Skeletal muscle satellite cell (primary cell): ENCODE measurements around the gene GLMN.
"Not testable (repeated sequence)": the region's sequence is repeated elsewhere in the genome, so short reads cannot be mapped to it uniquely, and the experiment has no call there.

Experiments
- H3K27me3 ChIP-seq: 2 replicates; pipeline ENCODE4 v1.7.0; 2013; ENCODE audit warnings: low read length; ENCODE audit not compliant: control insufficient read depth, insufficient read depth
- H3K36me3 ChIP-seq: 2 replicates; pipeline ENCODE4 v1.7.0; 2013; ENCODE audit warnings: mild to moderate bottlenecking, control low read depth, low read length; ENCODE audit not compliant: insufficient read depth
- H3K4me1 ChIP-seq: 2 replicates; pipeline ENCODE4 v1.7.0; 2013; ENCODE audit warnings: low read length; ENCODE audit not compliant: control insufficient read depth, insufficient read depth
- H3K4me2 ChIP-seq: 2 replicates; pipeline ENCODE4 v1.7.0; 2013; ENCODE audit warnings: mild to moderate bottlenecking, low read length
- H3K4me3 ChIP-seq: 2 replicates; pipeline ENCODE4 v1.7.0; 2013; ENCODE audit warnings: low read length
- H3K9ac ChIP-seq: 2 replicates; pipeline ENCODE4 v1.7.0; 2013; ENCODE audit warnings: mild to moderate bottlenecking, low read depth, low read length, moderate library complexity
- H3K9me3 ChIP-seq: replicated peaks from 2 replicates; pipeline ENCODE4 v1.7.0; 2013; ENCODE audit warnings: mild to moderate bottlenecking, control low read depth, low read length

Gene GLMN

GRCh38 chr1:92291372-92291999 lies 7.3 kb downstream of the GLMN start:
- no peak overlapping the region for H3K9ac ChIP-seq
- no peak overlapping the region for H3K4me2 ChIP-seq
- peaks cover 28% of the 10 kb centered on the region for H3K36me3 ChIP-seq
- H3K4me3 ChIP-seq = no peak overlapping the region
- no peaks in the 10 kb centered on the region for H3K27me3 ChIP-seq
- H3K9me3 ChIP-seq = no peaks in the 10 kb centered on the region
- no peaks in the 10 kb centered on the region for H3K4me1 ChIP-seq

GRCh38 chr1:92281411-92281810 lies 17.4 kb downstream of the GLMN start:
- not testable (repeated sequence) for H3K9me3 ChIP-seq, H3K27me3 ChIP-seq, H3K36me3 ChIP-seq, H3K9ac ChIP-seq, H3K4me1 ChIP-seq, H3K4me2 ChIP-seq, H3K4me3 ChIP-seq

DNA sequence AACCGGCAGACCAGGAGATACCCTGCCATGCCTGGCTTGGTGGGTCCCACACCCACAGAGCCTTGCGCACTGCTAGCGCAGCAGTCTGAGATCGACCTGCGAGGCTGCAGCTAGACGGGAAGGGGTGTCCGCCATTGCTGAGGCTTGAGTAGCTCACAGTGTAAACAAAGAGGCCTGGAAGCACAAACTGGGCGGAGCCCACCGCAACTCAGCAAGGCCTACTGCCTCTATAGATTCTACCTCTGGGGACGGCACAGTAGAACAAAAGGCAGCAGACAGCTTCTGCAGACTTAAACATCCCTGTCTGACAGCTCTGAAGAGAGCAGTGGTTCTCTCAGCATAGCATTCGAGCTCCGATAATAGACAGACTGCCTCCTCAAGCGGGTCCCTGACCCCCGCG lies 19.0 kb downstream of the GLMN start:
- H3K9me3 ChIP-seq, H3K4me2 ChIP-seq, H3K9ac ChIP-seq, H3K36me3 ChIP-seq, H3K4me3 ChIP-seq, H3K27me3 ChIP-seq, H3K4me1 ChIP-seq: not testable (repeated sequence)

DNA sequence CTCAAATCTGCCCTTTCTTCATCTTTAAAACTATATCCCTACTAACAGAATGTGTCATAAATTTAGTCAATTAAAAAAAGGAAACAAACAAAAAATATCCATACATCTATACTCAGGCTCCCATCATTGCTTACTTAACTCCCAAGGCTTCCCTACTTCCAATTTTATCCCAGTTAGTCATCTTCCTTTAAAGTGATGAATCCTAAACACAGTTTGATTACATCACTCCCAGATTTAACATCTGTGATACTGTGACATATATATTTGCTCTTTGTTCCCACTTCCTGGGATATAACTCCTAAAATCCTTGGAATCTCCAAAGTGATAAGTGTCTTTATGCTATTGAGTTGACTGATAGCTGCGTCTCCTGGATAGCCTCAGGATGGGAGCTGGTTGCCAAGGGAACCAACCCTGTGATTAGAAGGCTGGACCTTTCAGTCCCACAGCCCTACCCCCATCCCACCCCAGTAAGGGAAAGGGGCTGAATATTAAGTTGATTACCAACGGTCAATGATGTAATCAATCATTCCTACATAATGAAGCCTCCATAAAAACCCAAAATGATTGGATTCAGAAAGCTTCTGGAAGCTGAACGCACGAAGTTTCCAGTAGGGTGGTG lies 21.6 kb downstream of the GLMN start:
- H3K27me3 ChIP-seq = no peaks in the 10 kb centered on the region
- no peaks in the 10 kb centered on the region for H3K9me3 ChIP-seq
- no peak overlapping the region for H3K4me3 ChIP-seq
- H3K36me3 ChIP-seq = peaks cover 17% of the 10 kb centered on the region
- no peaks in the 10 kb centered on the region for H3K4me1 ChIP-seq
- H3K9ac ChIP-seq = no peak overlapping the region
- H3K4me2 ChIP-seq = no peak overlapping the region

DNA sequence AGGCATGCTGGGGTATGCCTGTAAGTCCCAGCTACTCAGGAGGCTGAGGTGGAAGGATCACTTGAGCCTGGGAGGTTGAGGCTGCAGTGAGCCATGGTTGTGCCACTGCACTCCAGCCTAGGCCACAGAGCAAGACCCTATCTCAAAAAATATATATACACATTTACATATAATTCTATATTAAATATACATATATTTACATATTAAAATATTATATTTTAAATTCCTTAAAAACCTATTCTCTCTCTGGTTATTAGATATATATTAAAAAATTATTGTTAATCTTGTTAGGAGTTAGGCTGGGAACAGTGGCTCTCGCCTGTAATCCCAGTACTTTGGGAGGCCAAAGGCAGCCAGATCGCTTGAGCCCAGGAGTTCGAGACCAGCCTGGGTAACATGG lies 22.7 kb downstream of the GLMN start:
- Histone ChIP-seq H3K4me3 (no peak overlapping the region), H3K4me1 (no peaks in the 10 kb centered on the region), H3K27me3 (no peaks in the 10 kb centered on the region), H3K9ac (no peak overlapping the region), H3K4me2 (no peak overlapping the region), H3K36me3 (peaks cover 17% of the 10 kb centered on the region), H3K9me3 (no peaks in the 10 kb centered on the region)

DNA sequence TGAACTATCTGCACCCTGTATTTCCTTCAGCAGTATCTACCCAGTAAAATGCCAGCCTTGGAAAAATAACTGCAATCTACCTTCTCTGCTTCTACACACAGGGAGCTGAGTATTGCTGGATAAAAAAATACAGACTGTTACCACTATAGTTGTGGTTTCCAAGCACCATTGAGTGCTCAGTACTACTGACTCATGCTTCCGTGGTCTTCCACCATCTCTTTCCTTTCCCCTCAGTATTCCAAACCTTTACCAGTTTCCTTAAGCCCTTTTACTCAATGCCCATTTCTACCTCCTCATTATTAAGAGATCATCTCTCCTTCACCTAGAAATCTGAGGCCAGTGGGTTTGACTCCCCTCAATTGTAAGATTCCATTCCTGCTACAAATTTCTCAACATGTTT lies 23.8 kb downstream of the GLMN start:
- H3K9ac ChIP-seq = no peak overlapping the region
- no peaks in the 10 kb centered on the region for H3K4me1 ChIP-seq
- H3K27me3 ChIP-seq = no peaks in the 10 kb centered on the region
- no peak overlapping the region for H3K4me2 ChIP-seq
- H3K4me3 ChIP-seq = no peak overlapping the region
- H3K36me3 ChIP-seq = peaks cover 13% of the 10 kb centered on the region
- no peaks in the 10 kb centered on the region for H3K9me3 ChIP-seq

GRCh38 chr1:92273039-92273438 lies 25.7 kb downstream of the GLMN start:
- H3K9ac ChIP-seq = no peak overlapping the region

DNA sequence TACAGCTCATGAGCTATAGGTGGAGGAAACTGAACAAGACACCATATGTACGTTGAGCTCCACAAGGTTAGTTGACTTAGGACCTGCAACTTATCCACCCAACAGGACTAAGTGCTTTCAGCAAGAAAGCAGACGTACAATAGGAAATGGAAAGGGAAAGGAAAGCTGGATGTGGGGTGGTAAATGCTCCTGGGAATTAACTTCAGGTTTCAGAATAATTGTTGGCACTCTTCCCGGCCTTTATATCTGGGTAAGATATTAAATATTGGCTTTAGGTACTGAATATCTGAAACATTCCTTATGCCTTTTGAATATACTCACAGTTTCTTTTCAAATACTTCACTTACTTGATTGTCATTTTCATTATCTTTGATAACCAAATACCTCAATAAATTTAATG lies 36.3 kb downstream of the GLMN start:
- Histone ChIP-seq H3K9me3 (no peaks in the 10 kb centered on the region), H3K36me3 (peaks cover 42% of the 10 kb centered on the region), H3K9ac (no peak overlapping the region), H3K4me1 (peaks cover 3% of the 10 kb centered on the region), H3K4me3 (no peak overlapping the region), H3K27me3 (no peaks in the 10 kb centered on the region), H3K4me2 (no peak overlapping the region)

More at GRCh38 chr1:92273039-92273438, 25.7 kb downstream of the GLMN start:
- Histone ChIP-seq H3K4me2 (no peak overlapping the region), H3K4me3 (no peak overlapping the region), H3K36me3 (peaks cover 9% of the 10 kb centered on the region), H3K27me3 (no peaks in the 10 kb centered on the region), H3K4me1 (no peaks in the 10 kb centered on the region), H3K9me3 (no peaks in the 10 kb centered on the region)

DNA sequence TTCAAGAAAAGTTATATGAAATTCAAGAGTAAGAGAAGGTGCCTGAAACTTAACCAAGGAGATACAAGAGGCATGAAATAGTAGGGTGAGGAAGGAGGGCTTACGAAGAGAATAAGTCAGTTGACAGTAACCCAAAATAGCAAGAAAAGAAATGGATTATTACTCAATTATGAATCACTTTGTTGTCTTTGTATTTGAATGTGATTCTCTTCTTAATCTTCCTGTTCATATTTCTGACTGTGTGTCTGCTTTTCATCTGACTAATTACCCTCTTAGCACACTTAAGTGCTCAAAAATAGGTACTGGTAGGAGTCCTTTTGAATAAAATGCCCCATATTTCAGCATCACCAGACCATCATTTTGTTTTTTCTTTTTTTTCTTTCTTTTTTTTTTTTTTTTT lies 39.4 kb downstream of the GLMN start:
- H3K36me3 ChIP-seq = peaks cover 32% of the 10 kb centered on the region
- peaks cover 3% of the 10 kb centered on the region for H3K4me1 ChIP-seq
- no peak overlapping the region for H3K9ac ChIP-seq
- H3K4me3 ChIP-seq = no peak overlapping the region
- H3K9me3 ChIP-seq = no peaks in the 10 kb centered on the region
- no peak overlapping the region for H3K4me2 ChIP-seq
- no peaks in the 10 kb centered on the region for H3K27me3 ChIP-seq

DNA sequence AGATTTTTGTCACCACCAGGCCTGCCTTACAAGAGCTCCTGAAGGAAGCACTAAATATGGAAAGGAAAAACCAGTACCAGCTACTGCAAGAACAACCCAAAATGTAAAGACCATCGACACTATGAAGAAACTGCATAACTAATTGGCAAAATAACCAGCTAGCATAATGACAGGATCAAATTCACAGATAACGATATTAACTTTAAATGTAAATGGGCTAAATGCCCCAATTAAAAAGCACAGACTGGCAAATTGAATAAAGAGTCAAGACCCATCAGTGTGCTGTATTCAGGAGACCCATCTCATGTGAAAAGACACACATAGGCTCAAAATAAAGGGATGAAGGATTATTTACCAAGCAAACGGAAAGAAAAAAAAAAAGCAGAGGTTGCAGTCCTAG lies 44.1 kb downstream of the GLMN start:
- H3K9me3 ChIP-seq, H3K36me3 ChIP-seq, H3K4me1 ChIP-seq, H3K9ac ChIP-seq, H3K4me2 ChIP-seq, H3K27me3 ChIP-seq, H3K4me3 ChIP-seq: not testable (repeated sequence)

DNA sequence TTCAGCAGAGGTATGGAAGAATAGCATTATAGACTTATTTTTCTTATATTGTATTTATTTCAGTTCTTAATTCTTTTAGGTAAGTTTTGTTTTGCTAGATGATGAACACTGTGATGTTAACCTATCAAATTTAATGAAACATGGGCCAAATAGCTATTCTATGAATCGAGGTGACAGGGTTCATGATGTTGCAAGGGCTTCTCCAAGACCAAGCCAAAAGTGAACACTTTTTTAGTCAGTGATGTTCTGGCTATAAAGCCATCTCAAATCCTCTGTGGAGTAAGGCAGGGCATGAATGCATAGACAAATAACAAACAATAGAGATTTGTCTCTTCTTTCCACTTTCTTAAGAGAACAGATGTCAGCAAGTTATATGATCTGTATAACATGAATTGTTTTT lies 54.4 kb downstream of the GLMN start:
- Histone ChIP-seq H3K4me1 (no peaks in the 10 kb centered on the region), H3K4me3 (no peak overlapping the region), H3K27me3 (no peaks in the 10 kb centered on the region), H3K9me3 (no peaks in the 10 kb centered on the region), H3K9ac (no peak overlapping the region), H3K36me3 (peaks cover 13% of the 10 kb centered on the region), H3K4me2 (no peak overlapping the region)

- Histone ChIP-seq H3K4me1 (no peaks in the 10 kb centered on the region), H3K4me2 (no peak overlapping the region)
These were observed 58.8 kb downstream of the GLMN start for GRCh38 chr1:92240034-92240433.

More at GRCh38 chr1:92240034-92240433, 58.8 kb downstream of the GLMN start:
- Histone ChIP-seq H3K36me3 (no peaks in the 10 kb centered on the region), H3K4me3 (no peak overlapping the region), H3K9ac (no peak overlapping the region), H3K9me3 (no peaks in the 10 kb centered on the region), H3K27me3 (no peaks in the 10 kb centered on the region)
